HG02798 (cell line): ENCODE measurements around the gene PLTP.
A peak's percentile ranks its signal among the peaks of the same experiment; 100 is the strongest.

Source experiments
- ATAC-seq: cut with Tn5 transposase; IDR thresholded peaks from one replicate; pipeline ENCODE4 v1.9.1; 2021; ENCODE audit warnings: mild to moderate bottlenecking; ENCODE audit not compliant: unreplicated experiment, poor library complexity

Gene PLTP

GRCh38 chr20:45921337-45922189 is 9.6 kb upstream of the PLTP start:
- ATAC-seq, result no peak

GRCh38 chr20:45920462-45921336 is 8.7 kb upstream of the PLTP start:
- ATAC-seq, result no peak

DNA sequence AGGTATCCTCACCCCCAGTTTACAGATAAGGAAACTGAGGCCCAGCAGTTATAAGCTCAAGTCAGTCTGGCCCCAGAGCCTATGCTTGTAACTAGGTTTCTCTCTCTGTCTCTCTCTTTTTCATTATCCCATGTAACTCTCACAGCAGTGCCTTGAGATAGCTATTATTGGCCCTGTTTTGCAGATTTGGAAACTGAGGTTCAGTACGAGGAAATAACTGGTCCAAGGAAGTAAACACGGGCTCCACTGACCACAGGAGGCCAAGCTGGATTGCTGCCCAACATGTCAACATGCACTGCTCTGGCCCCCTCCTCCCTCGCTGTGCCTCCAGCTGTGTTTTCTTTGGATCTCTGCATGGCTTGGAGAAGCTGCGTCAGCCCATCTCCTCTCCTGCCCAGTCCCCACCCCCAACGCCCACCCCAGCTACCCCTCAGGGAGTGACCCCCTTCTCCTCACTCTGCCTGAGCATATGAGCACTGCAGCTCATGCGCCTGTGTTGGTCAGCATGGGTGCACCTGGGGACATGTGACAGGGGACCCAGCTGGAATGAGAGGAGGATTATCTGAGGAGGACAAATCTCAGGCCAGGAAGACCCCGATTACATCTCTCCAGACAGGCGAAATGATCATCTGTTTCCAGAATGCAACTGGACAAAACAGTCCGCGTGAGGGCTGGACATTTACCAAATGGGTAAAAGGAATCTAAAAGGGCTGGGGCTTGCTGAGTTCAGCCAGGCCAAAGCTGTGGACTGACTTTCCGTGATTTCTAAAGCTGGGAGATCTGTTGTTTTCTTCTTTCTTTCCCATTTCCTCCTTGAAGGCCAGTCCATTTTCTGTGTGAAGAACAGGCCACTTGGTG is 7.8 kb upstream of the PLTP start:
- no peak for ATAC-seq

DNA sequence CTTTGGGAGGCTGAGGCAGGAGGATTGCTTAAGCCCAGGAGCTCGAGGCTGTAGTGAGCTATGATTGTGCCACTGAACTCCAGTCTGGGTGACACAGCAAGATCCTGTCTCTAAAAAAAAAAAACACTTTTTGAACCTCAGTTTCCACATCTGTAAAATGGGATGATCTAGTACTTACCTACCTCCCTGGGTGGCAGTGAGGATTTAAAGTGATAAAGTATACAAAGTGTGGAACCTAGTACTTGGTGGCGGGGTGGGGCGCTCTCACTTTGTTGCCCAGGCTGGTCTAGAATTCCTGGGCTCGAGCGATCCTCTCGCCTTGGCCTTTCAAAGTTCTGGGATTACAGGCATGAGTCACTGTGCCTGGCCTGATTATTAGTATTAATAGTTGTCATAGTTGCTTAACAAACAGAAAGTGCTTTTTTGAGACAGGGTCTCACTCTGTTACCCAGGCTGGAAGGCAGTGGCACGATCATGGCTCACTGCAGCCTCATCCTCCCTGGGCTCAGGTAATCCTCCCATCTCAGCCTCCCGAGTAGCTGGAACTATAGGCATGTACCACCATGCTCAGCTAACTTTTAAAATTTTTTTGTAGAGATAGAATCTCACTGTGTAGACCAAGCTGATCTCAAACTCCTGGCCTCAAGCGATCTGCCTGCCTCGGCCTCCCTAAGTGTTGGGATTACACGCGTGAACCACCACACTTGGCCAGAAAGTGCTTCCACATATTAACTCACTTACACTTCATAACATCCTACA is 7.0 kb upstream of the PLTP start:
- ATAC-seq, result no peak

DNA sequence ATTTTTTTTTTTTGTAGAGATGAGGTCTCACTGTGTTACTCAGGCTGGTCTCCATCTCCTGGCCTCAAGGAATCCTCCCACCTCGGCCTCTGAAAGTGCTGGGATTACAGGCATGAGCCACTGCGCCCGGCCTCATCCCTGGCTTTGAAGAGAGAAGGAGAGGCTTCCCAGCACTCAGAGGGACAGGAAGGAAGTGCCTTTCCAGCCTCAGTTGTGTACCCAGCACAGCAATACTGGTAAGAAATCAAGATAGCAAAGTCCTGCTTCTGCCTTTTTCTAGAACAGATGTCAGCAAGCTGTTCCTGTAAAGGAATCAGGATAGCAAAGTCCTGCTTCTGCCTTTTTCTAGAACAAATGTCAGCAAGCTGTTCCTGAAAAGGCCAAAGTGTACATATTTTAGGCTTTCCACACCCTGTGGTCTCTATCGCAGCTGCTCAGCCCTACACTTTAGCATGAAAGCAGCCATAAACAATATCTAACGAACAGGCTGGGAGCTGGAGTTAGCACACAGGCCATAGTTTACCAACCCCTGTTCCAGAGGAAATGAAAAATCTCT is 6.3 kb upstream of the PLTP start:
- ATAC-seq, result no peak

- ATAC-seq, result no peak
Observed at GRCh38 chr20:45917790-45918141, 5.8 kb upstream of the PLTP start.

DNA sequence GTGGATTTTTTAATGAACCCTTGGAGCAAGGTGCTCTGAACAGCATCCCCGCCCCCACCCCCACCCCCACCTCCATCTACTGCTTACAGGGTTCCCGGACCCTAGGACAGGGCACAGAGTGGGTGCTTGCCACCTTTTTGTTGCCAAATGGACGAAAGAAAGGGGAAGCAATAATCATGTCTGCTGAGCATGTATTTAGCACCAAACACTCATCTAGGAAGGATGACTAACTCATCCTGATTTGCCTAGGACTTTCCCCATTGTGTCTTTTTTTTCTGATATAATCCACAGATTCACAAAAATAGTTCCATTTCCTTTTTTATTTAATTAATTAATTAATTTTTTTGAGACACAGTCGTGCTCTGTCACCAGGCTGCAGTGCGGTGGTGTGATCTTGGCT is 1.2 kb upstream of the PLTP start:
- no peak for ATAC-seq

DNA sequence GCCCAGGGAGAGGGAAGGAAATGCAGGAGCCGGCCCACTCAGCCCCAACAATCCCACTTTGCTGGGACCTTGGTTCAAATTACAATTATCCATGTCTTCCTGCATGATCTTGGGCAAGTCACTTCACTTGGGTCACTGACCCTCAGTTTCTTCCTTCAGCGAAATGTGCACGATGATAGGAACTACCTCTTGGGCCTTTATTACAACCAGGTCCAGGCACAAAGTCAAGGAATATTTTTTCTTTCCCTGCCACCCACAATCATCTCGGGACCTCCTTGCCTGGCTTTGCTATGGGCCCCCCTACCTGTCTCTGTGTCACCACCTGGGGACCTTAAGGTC is 358 bp upstream of the PLTP start:
- ATAC-seq, result no peak

DNA sequence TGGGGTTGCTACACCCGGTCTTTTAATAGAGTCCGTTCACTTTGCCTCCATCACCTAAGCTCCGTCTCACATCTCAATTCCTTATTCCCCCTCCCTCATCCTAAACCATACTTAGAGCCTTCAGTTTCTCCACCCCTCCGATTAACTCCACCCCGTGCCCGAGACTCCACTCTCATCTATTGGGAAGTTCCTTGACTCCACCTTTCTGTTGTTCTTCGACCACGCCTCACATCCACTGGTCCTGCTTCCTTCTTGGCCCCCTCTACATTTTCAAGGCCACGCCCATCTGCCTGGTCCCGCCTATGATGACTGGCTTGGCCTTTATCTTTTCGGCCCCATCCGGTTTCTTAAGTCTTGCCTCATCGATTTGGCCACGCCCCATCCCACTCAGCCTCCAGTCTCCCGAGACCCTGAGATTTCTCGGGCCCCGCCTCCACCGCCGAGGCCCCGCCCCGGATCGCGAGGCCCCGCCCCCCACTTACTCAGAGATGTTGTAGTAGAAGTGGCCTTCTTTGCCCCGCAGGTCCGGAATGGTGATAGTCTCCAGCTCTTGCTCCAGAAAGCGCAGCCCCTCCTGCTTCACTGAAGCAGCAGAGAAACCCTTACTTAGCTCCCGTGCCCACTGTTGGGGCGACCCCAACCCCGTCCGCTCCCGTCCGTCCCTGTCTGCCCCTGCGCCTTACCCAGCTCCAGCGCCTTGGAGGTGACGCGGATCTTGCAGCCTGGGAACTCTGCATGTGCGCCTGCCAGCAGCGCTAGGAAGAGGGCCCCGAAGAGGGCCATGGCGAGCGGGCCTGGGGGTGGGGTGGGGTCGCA is 1.1 kb downstream of the PLTP start:
- peak; percentile 94 for ATAC-seq

DNA sequence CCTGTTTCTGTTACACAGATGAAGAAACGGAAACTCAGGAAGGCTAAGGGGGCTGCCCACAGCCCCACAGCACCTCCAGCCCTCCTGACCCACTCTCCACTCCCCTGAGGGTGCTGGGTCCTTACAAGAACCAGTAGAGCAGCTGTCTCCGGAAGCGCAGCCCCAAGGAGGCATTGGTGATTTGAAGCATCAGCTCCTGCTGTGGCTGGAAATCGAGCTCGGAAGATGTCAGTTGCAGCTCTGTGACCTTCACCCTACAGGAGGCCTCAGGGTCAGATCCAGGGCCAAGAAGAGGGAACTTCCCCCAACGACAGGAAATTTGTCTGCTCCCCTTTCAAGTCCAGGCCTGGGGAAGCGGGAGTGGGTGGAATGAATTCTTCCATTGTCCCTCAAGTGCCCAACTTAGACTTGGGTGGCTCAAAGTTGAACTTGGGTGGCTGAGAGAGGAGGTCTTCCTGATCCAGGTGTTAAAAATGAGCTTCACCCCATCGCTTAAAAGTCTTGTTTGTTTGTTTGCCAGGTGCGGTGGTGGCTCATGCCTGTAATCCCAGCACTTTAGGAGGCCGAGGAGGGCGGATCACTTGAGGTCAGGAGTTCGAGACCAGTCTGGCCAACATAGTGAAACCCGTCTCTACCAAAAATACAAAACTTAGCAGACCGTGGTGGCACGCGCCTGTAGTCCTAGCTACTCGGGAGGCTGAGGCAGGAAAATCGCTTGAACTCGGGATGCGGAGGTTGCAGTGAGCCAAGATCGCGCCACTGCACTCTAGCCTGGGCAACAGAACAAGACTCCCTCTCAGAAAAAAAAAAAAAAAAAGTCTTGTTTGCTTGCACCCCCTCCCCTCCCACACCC is 1.9 kb downstream of the PLTP start:
- ATAC-seq, result no peak

GRCh38 chr20:45909336-45909808 is 2.6 kb downstream of the PLTP start:
- ATAC-seq, result no peak

DNA sequence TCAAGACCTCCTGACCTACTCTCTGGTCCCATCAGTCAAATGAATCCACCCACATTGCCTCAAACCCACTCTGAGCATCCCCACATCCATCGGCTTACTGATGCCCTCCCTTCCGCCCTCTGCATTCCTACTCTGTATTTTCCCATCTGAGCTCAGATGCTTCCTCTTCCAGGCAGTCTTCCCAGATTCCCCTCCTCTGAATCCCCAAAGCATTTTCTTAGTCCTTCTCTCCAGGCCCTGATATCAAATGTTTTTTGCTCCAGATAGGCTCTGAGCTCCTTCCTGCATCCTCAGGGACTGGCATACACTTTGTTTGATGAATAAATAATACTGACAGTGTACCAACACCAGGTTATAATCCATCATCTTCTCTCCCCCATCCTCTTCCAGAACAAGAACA is 3.9 kb downstream of the PLTP start:
- ATAC-seq, result no peak

DNA sequence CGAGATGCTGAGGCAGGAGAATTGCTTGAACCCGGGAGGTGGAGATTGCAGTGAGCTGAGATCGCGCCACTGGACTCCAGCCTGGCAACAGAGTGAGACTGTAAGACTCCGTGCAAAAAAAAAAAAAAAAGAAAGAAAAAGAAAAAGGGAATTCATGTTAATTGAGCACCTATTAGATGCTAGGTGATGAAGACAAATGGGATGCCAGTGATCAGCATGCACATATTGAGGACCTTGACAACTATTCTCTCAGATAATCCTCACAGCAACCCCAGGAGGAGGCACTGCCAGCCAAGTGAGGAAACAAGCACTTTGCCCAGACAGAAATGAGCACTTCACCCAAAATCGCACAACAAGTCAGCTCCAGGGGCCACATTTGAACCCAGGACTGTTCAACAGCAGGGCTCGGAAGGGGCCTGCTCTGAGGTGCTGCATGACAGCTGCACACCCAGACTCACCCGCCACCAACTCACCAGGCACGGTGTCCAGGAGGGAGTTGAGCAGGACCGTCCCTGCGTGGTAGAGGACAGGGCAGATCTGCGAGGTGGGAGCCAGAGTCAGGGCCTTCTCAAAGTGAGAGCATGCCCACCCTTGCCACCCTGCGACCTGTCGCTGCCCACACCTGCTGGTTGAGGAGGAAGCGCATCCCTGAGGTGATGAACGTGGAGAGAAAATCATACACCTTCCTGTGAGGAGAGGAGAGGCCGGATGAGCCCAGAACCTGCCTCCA is 4.6 kb downstream of the PLTP start:
- ATAC-seq, result no peak

- no peak for ATAC-seq
Observed at GRCh38 chr20:45905505-45906079, 6.4 kb downstream of the PLTP start.

- no peak for ATAC-seq
Observed at GRCh38 chr20:45904583-45905504, 7.1 kb downstream of the PLTP start.

- no peak for ATAC-seq
Observed at GRCh38 chr20:45902199-45902701, 9.7 kb downstream of the PLTP start.
